SK-N-SH (cell line): ENCODE results near the gene MEN1. TPM values are rescaled to one million over a fixed set of nuclear protein-coding genes. Genes with fewer than 3 reads are reported as not detected.
A peak's percentile ranks its signal among the peaks of the same experiment; 100 is the strongest.

ENCODE experiments used
- CTCF ChIA-PET: fragments of 300-600, 350-600 bp; formaldehyde crosslinking; extraction: SDS; loops from one replicate; lab custom pipeline; 2021; lab: Yijun Ruan, JAX
- POLR2A ChIA-PET: fragments of 350-600 bp; sonication (Branson Sonifier 250); formaldehyde crosslinking; extraction: SDS; loops from one replicate; lab custom pipeline; 2020; ENCODE audit warnings: antibody characterized with exemption, inconsistent platforms; lab: Yijun Ruan, JAX
- DNase-seq: peaks from one replicate; pipeline ENCODE4 v3.0.0; 2012
- H2AFZ ChIP-seq: fragments of 200-600 bp; sonication (generic); 2 replicates; pipeline ENCODE4 v1.8.1; 2016; ENCODE audit warnings: antibody characterized with exemption, mild to moderate bottlenecking, low read depth
- H3F3A ChIP-seq: fragments of 200-600 bp; sonication (generic); replicated peaks from 2 replicates; pipeline ENCODE3; 2016; ENCODE audit warnings: antibody characterized with exemption, mild to moderate bottlenecking; ENCODE audit not compliant: insufficient read depth
- H3K27ac ChIP-seq, 2 experiments: fragments of 200-500 bp in 1 of 2; fragments of 200-600 bp in 1 of 2; sonication (Bioruptor generic) in 1 of 2; sonication (generic), shearing (Covaris generic) in 1 of 2; 2 replicates each; pipeline versions ENCODE4 v1.5.1 to v1.6.1; 2014 to 2016; ENCODE audit warnings: low read depth in 2 of 2, inconsistent platforms in 1 of 2, low read length in 1 of 2, mild to moderate bottlenecking in 1 of 2, mixed read lengths in 1 of 2
- H3K27me3 ChIP-seq: fragments of 200-600 bp; sonication (generic), shearing (Covaris generic); 2 replicates; pipeline ENCODE4 v1.6.1; 2016; ENCODE audit warnings: mixed run types; ENCODE audit not compliant: insufficient read depth
- H3K36me3 ChIP-seq, 2 experiments: fragments of 200-500 bp in 1 of 2; fragments of 200-600 bp in 1 of 2; sonication (Bioruptor generic) in 1 of 2; sonication (generic) in 1 of 2; replicated peaks in 1 of 2; 2 replicates each; pipeline versions ENCODE3 to v1.5.1; 2014 to 2016; ENCODE audit warnings: low read length in 1 of 2, mild to moderate bottlenecking in 1 of 2; ENCODE audit not compliant: insufficient read depth in 2 of 2, control insufficient read depth in 1 of 2
- H3K4me1 ChIP-seq, 2 experiments: fragments of 200-500 bp in 1 of 2; fragments of 200-600 bp in 1 of 2; sonication (Bioruptor generic) in 1 of 2; sonication (generic), shearing (Covaris generic) in 1 of 2; 2 replicates each; pipeline versions ENCODE4 v1.5.1 to v1.6.1; 2014 to 2016; ENCODE audit warnings: low read depth in 1 of 2, low read length in 1 of 2, mixed run types in 1 of 2; ENCODE audit not compliant: insufficient read depth in 2 of 2, control insufficient read depth in 1 of 2
- H3K4me2 ChIP-seq: fragments of 200-600 bp; sonication (generic), shearing (Covaris generic); 2 replicates; pipeline ENCODE4 v1.6.1; 2017; ENCODE audit warnings: mixed run types
- H3K4me3 ChIP-seq, 2 experiments: fragments of 200-500 bp in 1 of 2; fragments of 200-600 bp in 1 of 2; sonication (Bioruptor generic) in 1 of 2; sonication (generic), shearing (Covaris generic) in 1 of 2; 2 replicates each; pipeline versions ENCODE4 v1.5.1 to v1.8.1; 2014 to 2016; ENCODE audit warnings: low read depth in 2 of 2, inconsistent platforms in 1 of 2, low read length in 1 of 2, mild to moderate bottlenecking in 1 of 2, mixed read lengths in 1 of 2, moderate library complexity in 1 of 2
- H3K79me2 ChIP-seq: fragments of 200-600 bp; sonication (generic); 2 replicates; pipeline ENCODE4 v1.8.1; 2017; ENCODE audit warnings: mild to moderate bottlenecking; ENCODE audit not compliant: insufficient read depth
- H3K9ac ChIP-seq: fragments of 200-600 bp; sonication (generic); 2 replicates; pipeline ENCODE4 v1.6.1; 2017; ENCODE audit warnings: mixed run types
- H3K9me2 ChIP-seq: fragments of 200-600 bp; sonication (generic); 2 replicates; pipeline ENCODE4 v1.6.1; 2017; ENCODE audit warnings: mixed run types
- H3K9me3 ChIP-seq: fragments of 200-600 bp; sonication (generic); 2 replicates; pipeline ENCODE4 v1.6.1; 2017; ENCODE audit warnings: mixed run types, mild to moderate bottlenecking, moderate library complexity
- H4K20me1 ChIP-seq: fragments of 200-600 bp; sonication (generic); 2 replicates; pipeline ENCODE4 v1.6.1; 2017; ENCODE audit warnings: mild to moderate bottlenecking, mixed run types; ENCODE audit not compliant: insufficient read depth
- CHD2 ChIP-seq: fragments of 150-350 bp; IDR thresholded peaks from 2 replicates; pipeline ENCODE4 v1.6.1; 2018; ENCODE audit warnings: low read length; ENCODE audit not compliant: partially characterized antibody
- CTCF ChIP-seq: fragments of 200-600 bp; sonication (generic); IDR thresholded peaks from 2 replicates; pipeline ENCODE4 v1.6.1; 2017; ENCODE audit warnings: antibody characterized with exemption, mild to moderate bottlenecking, moderate library complexity
- EZH2phosphoT487 ChIP-seq: fragments of 200-600 bp; sonication (generic); IDR thresholded peaks from 2 replicates; pipeline ENCODE4 v1.6.1; 2017; ENCODE audit warnings: low read depth, mixed run types, mild to moderate bottlenecking, antibody characterized with exemption, moderate library complexity, borderline replicate concordance
- FOSL2 ChIP-seq: IDR thresholded peaks from 2 replicates; pipeline ENCODE4 v1.4.0; 2012; ENCODE audit warnings: low read depth, mild to moderate bottlenecking, moderate library complexity, borderline replicate concordance
- FOXJ3 ChIP-seq: sonication (generic); formaldehyde crosslinking; IDR thresholded peaks from 2 replicates; pipeline ENCODE4 v1.5.1; 2020; ENCODE audit warnings: mild to moderate bottlenecking, missing genetic modification reagents
- IRF3 ChIP-seq: fragments of 150-350 bp; IDR thresholded peaks from 2 replicates; pipeline ENCODE4 v1.6.1; 2016; ENCODE audit warnings: mild to moderate bottlenecking, low read depth, low read length
- JUND ChIP-seq: IDR thresholded peaks from 2 replicates; pipeline ENCODE4 v1.4.0; 2012
- MAX ChIP-seq: IDR thresholded peaks from 2 replicates; pipeline ENCODE4 v1.4.0; 2012; ENCODE audit warnings: low read depth
- MXI1 ChIP-seq: IDR thresholded peaks from 2 replicates; pipeline ENCODE4 v1.6.1; 2012; ENCODE audit warnings: mild to moderate bottlenecking, low read depth, low read length, improper control_type of control experiment
- NRF1 ChIP-seq: IDR thresholded peaks from 2 replicates; pipeline ENCODE4 v1.6.1; 2012; ENCODE audit warnings: low read depth, mild to moderate bottlenecking, low read length
- PBX3 ChIP-seq: IDR thresholded peaks from 2 replicates; pipeline ENCODE4; 2012
- RAD21 ChIP-seq: IDR thresholded peaks from 2 replicates; pipeline ENCODE4 v1.6.1; 2012; ENCODE audit warnings: mild to moderate bottlenecking, low read length
- REST ChIP-seq: IDR thresholded peaks from 2 replicates; pipeline ENCODE4 v1.6.1; 2012; ENCODE audit warnings: mild to moderate bottlenecking, low read depth, low read length, moderate library complexity
- RFX5 ChIP-seq: IDR thresholded peaks from 2 replicates; pipeline ENCODE4 v1.6.1; 2012; ENCODE audit warnings: mild to moderate bottlenecking, improper control_type of control experiment, low read length
- TAF1 ChIP-seq: IDR thresholded peaks from 2 replicates; pipeline ENCODE4 v1.6.1; 2012; ENCODE audit warnings: low read depth, mild to moderate bottlenecking, low read length, moderate library complexity, borderline replicate concordance
- TCF12 ChIP-seq: IDR thresholded peaks from 2 replicates; pipeline ENCODE4 v1.4.0; 2012
- TEAD4 ChIP-seq: IDR thresholded peaks from 2 replicates; pipeline ENCODE4 v1.4.0; 2012; ENCODE audit warnings: mild to moderate bottlenecking, borderline replicate concordance; ENCODE audit not compliant: insufficient read depth
- USF2 ChIP-seq: fragments of 150-350 bp; IDR thresholded peaks from 2 replicates; pipeline ENCODE4 v1.6.1; 2017; ENCODE audit warnings: antibody characterized with exemption, low read length, low read depth, borderline replicate concordance
- YY1 ChIP-seq: IDR thresholded peaks from 2 replicates; pipeline ENCODE4 v1.4.0; 2012; ENCODE audit warnings: low read depth, mild to moderate bottlenecking
- ZBTB33 ChIP-seq: IDR thresholded peaks from 2 replicates; pipeline ENCODE4 v1.4.0; 2012; ENCODE audit warnings: low read depth, borderline replicate concordance
- WGBS: methylation state at CpG from one replicate; pipeline ENCODE4 v1.1.6; 2017; ENCODE audit warnings: low lambda C conversion rate; 5-methylcytosine and 5-hydroxymethylcytosine counted together
- polyA plus RNA-seq, 3 experiments: library from polyadenylated mRNA; depleted of rRNA; stranded (reverse); fragments of >200 nt; gene quantifications; 2 replicates each; pipeline ENCODE4 v1.2.3, GENCODE V29; 2012

Gene MEN1
- polyA plus RNA-seq, 1 of the 3 experiments (the other 2 are of a cell fraction) = 52.9 TPM

GRCh38 chr11:64803846-64804345 lies 6.5 kb downstream of the MEN1 start:
- peaks cover 3% of the 10 kb centered on the region for H3F3A ChIP-seq
- ChIA-PET POLR2A (interaction anchor here (0.7 kb wide), 1 partner anchor 25 kb away, joined by 3 read pairs; the partner anchor contains the start of gene SF1), CTCF (interaction anchor here (1.0 to 3.3 kb wide), 5 partner anchors 9 to 115 kb away, joined by 3 to 20 read pairs (median 4); partner anchors contain the start of genes CDC42BPG and RASGRP2)
- no peak for TF ChIP-seq FOSL2
- no peak for TF ChIP-seq ZBTB33
- TF ChIP-seq CHD2 = no peak
- no peak for TF ChIP-seq TAF1
- TF ChIP-seq MAX = no peak
- TF ChIP-seq TEAD4 = no peak
- no peak for TF ChIP-seq JUND
- no peak for TF ChIP-seq IRF3
- no peak for TF ChIP-seq TCF12
- no peak for TF ChIP-seq USF2
- TF ChIP-seq RAD21 = no peak
- TF ChIP-seq EZH2phosphoT487 = no peak
- no peak for TF ChIP-seq REST
- no peak for TF ChIP-seq RFX5
- no peak for TF ChIP-seq MXI1
- no peak for TF ChIP-seq YY1
- no peak for TF ChIP-seq CTCF
- no peak for TF ChIP-seq FOXJ3 (CRISPR knock-in tag)
- TF ChIP-seq PBX3 = no peak
- no peak for TF ChIP-seq NRF1
- WGBS = 52% methylated on average over 15 of the region's 15 CpGs
- no peaks in the 10 kb centered on the region for H3K9me3 ChIP-seq
- peaks cover 0 to 39% of the 10 kb centered on the region in 2 experiments for H3K36me3 ChIP-seq
- H3K4me3 ChIP-seq = peak overlapping the region; percentile 69 to 78
- H3K4me2 ChIP-seq = peak overlapping the region; percentile 87
- peak overlapping the region; percentile 81 for H3K9ac ChIP-seq
- H3K27ac ChIP-seq = peak overlapping the region; percentile 89 to 90
- peak overlapping the region; percentile 75 for H2AFZ ChIP-seq
- no peaks in the 10 kb centered on the region for H3K9me2 ChIP-seq
- no peaks in the 10 kb centered on the region for H4K20me1 ChIP-seq
- H3K4me1 ChIP-seq = peaks cover 7 to 20% of the 10 kb centered on the region in 2 experiments; a peak in 3 of 4 replicates
- no peaks in the 10 kb centered on the region for H3K27me3 ChIP-seq
- no peak for DNase-seq
- H3K79me2 ChIP-seq = peaks cover 2% of the 10 kb centered on the region; the same call in 1 of the 2 replicates
